Dedifferentiated amniotic fluid mesenchymal stem cell (primary cell): ENCODE results near the gene COLGALT1.
"Not testable (repeated sequence)": the region's sequence is repeated elsewhere in the genome, so short reads cannot be mapped to it uniquely, and the experiment has no call there.

Experiments used
- DNase-seq: peaks from one replicate; pipeline ENCODE4 v3.0.0-alpha.2; 2016; ENCODE audit errors: extremely low spot score

COLGALT1 gene

GRCh38 chr19:17532557-17532956, 22.9 kb upstream of the COLGALT1 start:
- DNase-seq = no peak

- DNase-seq = no peak
Observed at GRCh38 chr19:17534767-17535166, 20.7 kb upstream of the COLGALT1 start.

GRCh38 chr19:17536955-17537354, 18.5 kb upstream of the COLGALT1 start:
- DNase-seq = no peak

- DNase-seq = no peak
Observed at GRCh38 chr19:17538684-17539237, 16.7 kb upstream of the COLGALT1 start.

GRCh38 chr19:17539238-17540117, 16.0 kb upstream of the COLGALT1 start:
- DNase-seq = peak; percentile 69

- no peak for DNase-seq
Observed at GRCh38 chr19:17540174-17540573, 15.3 kb upstream of the COLGALT1 start.

GRCh38 chr19:17541184-17541759, 14.2 kb upstream of the COLGALT1 start:
- no peak for DNase-seq

- no peak for DNase-seq
Observed at GRCh38 chr19:17542042-17542441, 13.4 kb upstream of the COLGALT1 start.

- DNase-seq = no peak
Observed at GRCh38 chr19:17542793-17543582, 12.5 kb upstream of the COLGALT1 start.

- DNase-seq = no peak
Observed at GRCh38 chr19:17543986-17544385, 11.5 kb upstream of the COLGALT1 start.

GRCh38 chr19:17544418-17544817, 11.0 kb upstream of the COLGALT1 start:
- no peak for DNase-seq

- DNase-seq = no peak
Observed at GRCh38 chr19:17548145-17548544, 7.3 kb upstream of the COLGALT1 start.

GRCh38 chr19:17549085-17549740, 6.2 kb upstream of the COLGALT1 start:
- no peak for DNase-seq

- DNase-seq = no peak
Observed at GRCh38 chr19:17550076-17550667, 5.3 kb upstream of the COLGALT1 start.

- DNase-seq = not testable (repeated sequence)
Observed at GRCh38 chr19:17552735-17553134, 2.7 kb upstream of the COLGALT1 start.

GRCh38 chr19:17553256-17553655, 2.2 kb upstream of the COLGALT1 start:
- peak; percentile 76 for DNase-seq

- DNase-seq = no peak
Observed at GRCh38 chr19:17554968-17555479, 425 bp upstream of the COLGALT1 start.

GRCh38 chr19:17555929-17556813, 722 bp downstream of the COLGALT1 start:
- DNase-seq = no peak

- no peak for DNase-seq
Observed at GRCh38 chr19:17556995-17557394, 1.5 kb downstream of the COLGALT1 start.

- DNase-seq = no peak
Observed at GRCh38 chr19:17557466-17557865, 2.0 kb downstream of the COLGALT1 start.
